Measurements from ENCODE around the gene AKAP6.

The AKAP6 gene

DNA sequence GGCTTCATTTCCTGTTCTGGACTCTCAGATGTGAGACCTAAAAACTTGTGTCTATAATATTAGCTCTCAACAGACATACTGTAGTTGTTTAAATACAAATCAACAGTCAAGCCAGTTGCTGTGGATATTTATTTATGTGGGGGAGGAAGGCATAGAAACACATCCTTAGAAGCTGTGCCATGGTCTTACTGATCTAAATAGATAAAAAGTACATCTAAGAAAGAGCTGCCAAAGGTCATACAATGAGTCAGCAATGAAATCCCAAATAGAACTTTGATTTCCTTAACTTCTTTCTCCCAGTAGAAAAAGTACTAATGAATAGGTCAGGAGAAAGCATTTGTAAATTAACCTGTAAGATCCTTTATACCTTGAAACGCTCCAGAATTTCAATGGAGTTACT, 185.1 kb downstream of the AKAP6 start:
- Histone ChIP-seq H3K4me3 (ENCODE audit: low read length in 2 of 2) (no peak overlapping the region), H3K36me3 (ENCODE audit: control insufficient read depth in 2 of 2, insufficient read depth in 2 of 2, low read length in 2 of 2) (no peaks in the 10 kb centered on the region), H3K9me3 (ENCODE audit: control insufficient read depth in 2 of 2, low read length in 2 of 2) (no peaks in the 10 kb centered on the region), H3K27me3 (ENCODE audit: control insufficient read depth in 2 of 2, insufficient read depth in 2 of 2, low read length in 2 of 2) (no peaks in the 10 kb centered on the region), H3K9ac (ENCODE audit: low read depth in 1 of 2, low read length in 2 of 2) (no peak overlapping the region), H3K4me1 (ENCODE audit: control insufficient read depth in 2 of 2, insufficient read depth in 2 of 2, low read length in 2 of 2) (no peaks in the 10 kb centered on the region), H3K27ac (ENCODE audit: low read depth in 2 of 2, low read length in 2 of 2) (no peak overlapping the region)

DNA sequence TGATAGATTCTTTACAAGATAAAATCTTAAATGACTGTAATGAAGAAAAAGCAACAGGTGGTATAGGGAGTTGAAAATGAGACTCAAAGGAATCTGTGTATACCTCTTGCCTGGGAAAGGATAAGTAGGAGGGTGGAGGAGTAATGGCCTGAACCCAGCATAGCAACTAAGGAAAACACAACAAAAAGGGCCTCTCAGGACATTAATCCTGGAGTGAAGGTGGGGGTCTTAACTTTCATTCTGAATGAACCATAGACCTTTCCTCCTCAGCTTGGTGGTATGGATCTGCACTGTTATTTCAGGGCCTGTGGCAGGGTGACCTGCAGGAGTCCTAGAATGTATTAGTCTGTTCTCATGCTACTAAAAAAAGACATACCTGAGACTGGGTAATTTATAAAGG, 185.6 kb downstream of the AKAP6 start:
- Histone ChIP-seq H3K36me3 (ENCODE audit: control insufficient read depth in 2 of 2, insufficient read depth in 2 of 2, low read length in 2 of 2) (no peaks in the 10 kb centered on the region), H3K4me1 (ENCODE audit: control insufficient read depth in 2 of 2, insufficient read depth in 2 of 2, low read length in 2 of 2) (no peaks in the 10 kb centered on the region), H3K27me3 (ENCODE audit: control insufficient read depth in 2 of 2, insufficient read depth in 2 of 2, low read length in 2 of 2) (no peaks in the 10 kb centered on the region), H3K27ac (ENCODE audit: low read depth in 2 of 2, low read length in 2 of 2) (no peak overlapping the region), H3K9ac (ENCODE audit: low read depth in 1 of 2, low read length in 2 of 2) (no peak overlapping the region), H3K4me3 (ENCODE audit: low read length in 2 of 2) (no peak overlapping the region), H3K9me3 (ENCODE audit: control insufficient read depth in 2 of 2, low read length in 2 of 2) (no peaks in the 10 kb centered on the region)

DNA sequence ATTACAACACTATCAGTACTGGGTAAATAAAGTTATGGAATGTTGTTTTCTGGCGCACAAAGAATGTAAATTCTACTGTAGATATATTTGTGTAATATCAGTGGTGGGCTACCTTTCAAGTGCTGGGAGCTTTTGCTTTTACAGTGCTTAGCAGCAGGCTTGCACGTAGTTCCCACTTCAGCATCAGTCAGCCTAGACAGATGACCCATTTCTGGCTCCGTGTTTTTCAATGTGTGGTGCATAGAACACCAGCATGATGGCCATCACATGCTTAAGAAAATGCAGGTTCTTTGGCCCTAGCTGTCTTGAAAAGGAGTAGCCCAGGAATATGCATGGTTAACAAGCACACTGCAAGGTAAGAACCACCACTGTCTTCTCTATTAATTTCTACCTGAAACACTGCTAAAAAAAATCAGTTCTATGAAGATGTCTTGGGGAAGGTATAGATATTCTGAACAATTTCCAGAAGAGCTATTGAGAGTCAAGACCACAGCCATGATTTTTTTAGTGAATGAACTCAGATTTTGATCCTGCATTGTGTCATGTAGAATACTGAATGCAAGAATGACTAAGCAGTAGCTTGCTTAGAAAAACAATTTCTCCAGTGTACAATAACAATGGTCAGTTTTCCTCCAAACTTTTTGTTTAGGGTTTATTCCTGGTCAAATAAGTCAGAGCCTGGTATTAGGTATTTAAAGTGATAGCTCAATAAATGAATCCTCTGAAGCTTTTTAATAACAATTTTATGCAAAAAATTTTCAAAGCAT, 195.7 kb downstream of the AKAP6 start:
- H3K4me3 ChIP-seq (ENCODE audit: low read length in 2 of 2): no peak overlapping the region
- H3K36me3 ChIP-seq (ENCODE audit: control insufficient read depth in 2 of 2, insufficient read depth in 2 of 2, low read length in 2 of 2): no peaks in the 10 kb centered on the region
- H3K9ac ChIP-seq (ENCODE audit: low read depth in 1 of 2, low read length in 2 of 2): no peak overlapping the region
- no peak overlapping the region for H3K27ac ChIP-seq (ENCODE audit: low read depth in 2 of 2, low read length in 2 of 2)
- no peaks in the 10 kb centered on the region for H3K27me3 ChIP-seq (ENCODE audit: control insufficient read depth in 2 of 2, insufficient read depth in 2 of 2, low read length in 2 of 2)
- H3K9me3 ChIP-seq (ENCODE audit: control insufficient read depth in 2 of 2, low read length in 2 of 2): no peaks in the 10 kb centered on the region
- H3K4me1 ChIP-seq (ENCODE audit: control insufficient read depth in 2 of 2, insufficient read depth in 2 of 2, low read length in 2 of 2): no peaks in the 10 kb centered on the region

DNA sequence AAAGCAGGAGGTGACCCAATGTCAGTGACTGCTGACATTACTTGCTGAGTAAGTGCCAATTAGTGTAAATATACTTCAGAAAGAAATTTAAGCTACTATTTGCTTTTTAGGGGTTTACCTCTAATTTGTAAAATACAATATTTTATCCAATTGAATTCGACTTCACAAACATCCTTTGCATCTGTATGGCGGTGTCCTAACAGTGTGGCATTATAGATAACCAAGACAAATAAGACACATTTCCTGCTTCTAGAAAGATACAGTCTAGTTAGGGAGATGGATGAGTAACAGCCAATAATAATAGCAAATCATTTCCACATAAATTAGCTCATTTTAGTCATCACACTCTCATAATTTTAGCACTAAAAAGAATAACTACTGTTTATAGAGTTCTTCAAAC, 196.5 kb downstream of the AKAP6 start:
- Histone ChIP-seq H3K27ac (ENCODE audit: low read depth in 2 of 2, low read length in 2 of 2) (no peak overlapping the region), H3K9ac (ENCODE audit: low read depth in 1 of 2, low read length in 2 of 2) (no peak overlapping the region), H3K9me3 (ENCODE audit: control insufficient read depth in 2 of 2, low read length in 2 of 2) (no peaks in the 10 kb centered on the region), H3K36me3 (ENCODE audit: control insufficient read depth in 2 of 2, insufficient read depth in 2 of 2, low read length in 2 of 2) (no peaks in the 10 kb centered on the region), H3K27me3 (ENCODE audit: control insufficient read depth in 2 of 2, insufficient read depth in 2 of 2, low read length in 2 of 2) (no peaks in the 10 kb centered on the region), H3K4me3 (ENCODE audit: low read length in 2 of 2) (no peak overlapping the region), H3K4me1 (ENCODE audit: control insufficient read depth in 2 of 2, insufficient read depth in 2 of 2, low read length in 2 of 2) (no peaks in the 10 kb centered on the region)

DNA sequence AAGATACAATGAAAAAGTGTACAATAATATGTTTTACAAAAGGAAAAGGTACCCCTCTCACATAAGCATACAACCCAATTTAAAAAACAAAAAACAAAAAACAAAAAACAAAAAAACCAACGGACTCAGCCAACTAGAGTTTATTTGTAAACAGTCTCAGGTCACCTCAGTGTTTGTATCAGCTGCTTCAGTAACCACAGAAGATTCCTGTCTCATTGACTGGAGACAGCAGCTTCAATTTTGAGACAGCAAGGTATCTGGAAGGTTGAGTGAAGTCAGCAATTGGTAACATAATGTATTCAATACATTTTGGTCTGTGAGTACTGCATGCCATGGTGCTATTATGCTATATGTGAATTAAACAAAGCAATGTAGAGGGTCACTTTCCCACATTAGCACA, 201.7 kb downstream of the AKAP6 start:
- no peak overlapping the region for H3K4me3 ChIP-seq (ENCODE audit: low read length in 2 of 2)
- no peak overlapping the region for H3K27ac ChIP-seq (ENCODE audit: low read depth in 2 of 2, low read length in 2 of 2)
- H3K9me3 ChIP-seq (ENCODE audit: control insufficient read depth in 2 of 2, low read length in 2 of 2): no peaks in the 10 kb centered on the region
- no peaks in the 10 kb centered on the region for H3K36me3 ChIP-seq (ENCODE audit: control insufficient read depth in 2 of 2, insufficient read depth in 2 of 2, low read length in 2 of 2)
- no peak overlapping the region for H3K9ac ChIP-seq (ENCODE audit: low read depth in 1 of 2, low read length in 2 of 2)
- H3K4me1 ChIP-seq (ENCODE audit: control insufficient read depth in 2 of 2, insufficient read depth in 2 of 2, low read length in 2 of 2): no peaks in the 10 kb centered on the region
- H3K27me3 ChIP-seq (ENCODE audit: control insufficient read depth in 2 of 2, insufficient read depth in 2 of 2, low read length in 2 of 2): no peaks in the 10 kb centered on the region

DNA sequence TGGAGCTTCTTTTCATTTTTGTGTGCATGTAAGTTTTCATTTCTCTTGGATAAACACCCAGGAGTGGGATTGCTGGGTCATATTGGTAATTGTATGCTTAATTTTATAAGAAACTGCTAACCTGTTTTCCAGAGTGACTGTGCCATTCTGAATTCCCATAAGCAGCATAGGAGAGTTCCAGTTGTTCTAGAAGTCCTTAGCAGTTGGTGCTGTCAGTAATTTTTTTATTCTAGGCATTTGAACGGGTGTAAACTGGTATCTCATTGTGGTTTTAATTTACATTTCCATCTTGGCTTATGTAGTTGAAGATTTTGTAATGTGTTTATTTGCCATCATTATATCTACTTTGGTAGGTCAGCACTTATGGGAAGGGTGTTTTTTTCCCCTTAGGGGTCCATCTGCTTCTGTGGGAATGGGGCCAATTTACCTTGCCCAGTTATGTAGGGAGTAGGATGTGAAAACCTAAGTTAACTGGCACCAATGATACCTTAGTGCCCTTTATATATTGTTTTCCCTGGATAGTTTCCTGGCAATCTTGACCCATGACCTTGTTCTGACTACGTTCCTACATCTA, 202.9 kb downstream of the AKAP6 start:
- Histone ChIP-seq H3K9ac (ENCODE audit: low read depth in 1 of 2, low read length in 2 of 2) (no peak overlapping the region), H3K4me3 (ENCODE audit: low read length in 2 of 2) (no peak overlapping the region), H3K4me1 (ENCODE audit: control insufficient read depth in 2 of 2, insufficient read depth in 2 of 2, low read length in 2 of 2) (no peaks in the 10 kb centered on the region), H3K27ac (ENCODE audit: low read depth in 2 of 2, low read length in 2 of 2) (no peak overlapping the region), H3K27me3 (ENCODE audit: control insufficient read depth in 2 of 2, insufficient read depth in 2 of 2, low read length in 2 of 2) (no peaks in the 10 kb centered on the region), H3K36me3 (ENCODE audit: control insufficient read depth in 2 of 2, insufficient read depth in 2 of 2, low read length in 2 of 2) (no peaks in the 10 kb centered on the region), H3K9me3 (ENCODE audit: control insufficient read depth in 2 of 2, low read length in 2 of 2) (no peaks in the 10 kb centered on the region)

DNA sequence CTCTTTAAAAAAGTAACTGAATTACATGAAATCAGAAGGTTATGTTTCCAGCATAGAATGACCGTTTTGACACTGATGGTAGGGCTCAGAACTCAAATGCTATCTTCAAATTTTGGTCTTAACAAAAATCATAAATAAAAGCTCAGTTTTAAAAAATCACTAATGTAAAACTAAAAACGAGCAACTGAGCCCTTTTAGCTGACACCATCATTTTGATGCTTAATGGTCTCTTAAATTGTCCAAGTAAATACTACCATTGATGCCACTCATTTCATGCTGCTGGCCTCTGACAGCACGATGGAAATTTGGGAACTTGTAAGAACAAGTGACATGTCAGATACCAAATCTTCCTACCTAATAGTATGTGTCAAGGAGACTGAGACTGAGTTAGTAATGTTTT, 205.0 kb downstream of the AKAP6 start:
- Histone ChIP-seq H3K27ac (ENCODE audit: low read depth in 2 of 2, low read length in 2 of 2) (no peak overlapping the region), H3K4me1 (ENCODE audit: control insufficient read depth in 2 of 2, insufficient read depth in 2 of 2, low read length in 2 of 2) (no peaks in the 10 kb centered on the region), H3K27me3 (ENCODE audit: control insufficient read depth in 2 of 2, insufficient read depth in 2 of 2, low read length in 2 of 2) (no peaks in the 10 kb centered on the region), H3K36me3 (ENCODE audit: control insufficient read depth in 2 of 2, insufficient read depth in 2 of 2, low read length in 2 of 2) (no peaks in the 10 kb centered on the region), H3K9ac (ENCODE audit: low read depth in 1 of 2, low read length in 2 of 2) (no peak overlapping the region), H3K9me3 (ENCODE audit: control insufficient read depth in 2 of 2, low read length in 2 of 2) (no peaks in the 10 kb centered on the region), H3K4me3 (ENCODE audit: low read length in 2 of 2) (no peak overlapping the region)

DNA sequence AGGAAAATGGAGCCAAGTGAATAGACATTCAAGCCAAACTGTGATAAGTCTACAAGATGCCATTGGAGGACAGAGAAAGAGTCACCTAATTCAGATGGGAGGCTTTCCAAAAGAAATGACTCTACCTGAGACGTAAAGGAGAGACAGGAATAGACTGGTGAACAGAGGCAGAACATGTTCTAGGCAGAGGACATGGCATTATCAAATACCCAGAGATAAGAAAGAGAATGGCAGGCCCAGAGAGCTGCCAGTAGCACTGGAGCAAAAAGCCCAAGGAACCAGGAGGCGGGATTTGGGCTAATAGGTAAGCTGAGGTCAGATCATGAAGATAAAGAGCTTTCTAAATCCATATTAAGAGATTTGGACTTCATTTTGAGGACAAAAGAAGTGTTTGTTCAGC, 207.1 kb downstream of the AKAP6 start:
- Histone ChIP-seq H3K4me1 (ENCODE audit: control insufficient read depth in 2 of 2, insufficient read depth in 2 of 2, low read length in 2 of 2) (no peaks in the 10 kb centered on the region), H3K36me3 (ENCODE audit: control insufficient read depth in 2 of 2, insufficient read depth in 2 of 2, low read length in 2 of 2) (no peaks in the 10 kb centered on the region), H3K9me3 (ENCODE audit: control insufficient read depth in 2 of 2, low read length in 2 of 2) (no peaks in the 10 kb centered on the region), H3K27ac (ENCODE audit: low read depth in 2 of 2, low read length in 2 of 2) (no peak overlapping the region), H3K27me3 (ENCODE audit: control insufficient read depth in 2 of 2, insufficient read depth in 2 of 2, low read length in 2 of 2) (no peaks in the 10 kb centered on the region), H3K9ac (ENCODE audit: low read depth in 1 of 2, low read length in 2 of 2) (no peak overlapping the region), H3K4me3 (ENCODE audit: low read length in 2 of 2) (no peak overlapping the region)

DNA sequence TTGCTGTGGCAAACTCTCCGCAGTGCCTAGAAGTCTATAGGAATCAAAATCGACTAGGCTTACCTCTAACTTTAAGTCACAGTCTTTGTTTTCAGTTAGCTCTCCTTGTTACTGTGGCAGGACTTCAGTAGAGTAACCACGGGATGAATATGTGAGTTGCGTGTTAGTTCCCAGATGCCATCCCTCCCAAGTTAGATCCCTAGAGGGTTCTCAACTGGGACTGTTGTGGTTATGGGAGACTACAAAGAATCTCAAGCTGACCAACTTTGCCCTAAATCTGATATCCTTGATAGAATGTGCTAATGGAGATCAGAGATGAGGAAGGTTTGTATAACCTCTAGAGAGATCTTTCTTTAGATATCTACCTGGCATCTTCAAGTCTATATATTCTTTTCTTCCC, 208.1 kb downstream of the AKAP6 start:
- H3K4me1 ChIP-seq (ENCODE audit: control insufficient read depth in 2 of 2, insufficient read depth in 2 of 2, low read length in 2 of 2): no peaks in the 10 kb centered on the region
- no peak overlapping the region for H3K27ac ChIP-seq (ENCODE audit: low read depth in 2 of 2, low read length in 2 of 2)
- no peaks in the 10 kb centered on the region for H3K9me3 ChIP-seq (ENCODE audit: control insufficient read depth in 2 of 2, low read length in 2 of 2)
- H3K27me3 ChIP-seq (ENCODE audit: control insufficient read depth in 2 of 2, insufficient read depth in 2 of 2, low read length in 2 of 2): no peaks in the 10 kb centered on the region
- no peak overlapping the region for H3K4me3 ChIP-seq (ENCODE audit: low read length in 2 of 2)
- no peaks in the 10 kb centered on the region for H3K36me3 ChIP-seq (ENCODE audit: control insufficient read depth in 2 of 2, insufficient read depth in 2 of 2, low read length in 2 of 2)
- H3K9ac ChIP-seq (ENCODE audit: low read depth in 1 of 2, low read length in 2 of 2): no peak overlapping the region

DNA sequence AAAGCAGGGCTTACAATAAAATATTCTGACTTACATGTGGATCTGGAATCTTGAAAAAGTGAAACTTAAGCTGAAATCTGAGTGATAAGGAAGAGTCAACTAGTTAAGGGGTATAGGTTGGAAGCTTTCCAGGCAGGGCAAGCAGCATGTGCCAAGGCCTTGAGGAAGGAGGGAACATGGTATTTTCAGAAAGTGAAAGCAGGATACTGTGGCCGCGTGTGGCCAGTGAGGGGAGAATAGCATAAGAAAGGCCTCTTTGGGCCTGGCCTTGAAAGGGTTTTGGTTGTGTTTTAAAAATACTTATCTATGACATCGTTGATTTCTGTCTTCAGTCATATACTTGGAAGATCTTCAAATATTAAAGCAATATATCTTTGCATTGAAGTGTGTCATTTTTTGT, 213.4 kb downstream of the AKAP6 start:
- Histone ChIP-seq H3K36me3 (ENCODE audit: control insufficient read depth in 2 of 2, insufficient read depth in 2 of 2, low read length in 2 of 2) (no peaks in the 10 kb centered on the region), H3K27me3 (ENCODE audit: control insufficient read depth in 2 of 2, insufficient read depth in 2 of 2, low read length in 2 of 2) (no peaks in the 10 kb centered on the region), H3K4me3 (ENCODE audit: low read length in 2 of 2) (no peak overlapping the region), H3K9me3 (ENCODE audit: control insufficient read depth in 2 of 2, low read length in 2 of 2) (no peaks in the 10 kb centered on the region), H3K9ac (ENCODE audit: low read depth in 1 of 2, low read length in 2 of 2) (no peak overlapping the region), H3K27ac (ENCODE audit: low read depth in 2 of 2, low read length in 2 of 2) (no peak overlapping the region), H3K4me1 (ENCODE audit: control insufficient read depth in 2 of 2, insufficient read depth in 2 of 2, low read length in 2 of 2) (no peaks in the 10 kb centered on the region)

Measured in mucosa of rectum (tissue), 2 donors.